Choroid plexus epithelial cell (primary cell): ENCODE measurements around the gene CLEC2D.
"Not testable (repeated sequence)": the region's sequence is repeated elsewhere in the genome, so short reads cannot be mapped to it uniquely, and the experiment has no call there.

Experiments used
- DNase-seq: peaks from one replicate; pipeline ENCODE4 v3.0.0-alpha.2; 2010; ENCODE audit warnings: low read depth
- H3K4me3 ChIP-seq: 2 replicates; pipeline ENCODE4 v1.5.1; 2011; ENCODE audit warnings: low read depth, mild to moderate bottlenecking, control low read depth, low read length, moderate library complexity
- CTCF ChIP-seq: conservative IDR thresholded peaks from 2 replicates; pipeline ENCODE4 v1.5.1; 2011; ENCODE audit warnings: low read depth, mild to moderate bottlenecking, control low read depth, inconsistent platforms, low read length, moderate library complexity

CLEC2D gene

GRCh38 chr12:9673404-9674225 lies 4.1 kb downstream of the CLEC2D start:
- H3K4me3 ChIP-seq: no peak overlapping the region
- no peak for TF ChIP-seq CTCF
- peak; percentile 93 for DNase-seq

DNA sequence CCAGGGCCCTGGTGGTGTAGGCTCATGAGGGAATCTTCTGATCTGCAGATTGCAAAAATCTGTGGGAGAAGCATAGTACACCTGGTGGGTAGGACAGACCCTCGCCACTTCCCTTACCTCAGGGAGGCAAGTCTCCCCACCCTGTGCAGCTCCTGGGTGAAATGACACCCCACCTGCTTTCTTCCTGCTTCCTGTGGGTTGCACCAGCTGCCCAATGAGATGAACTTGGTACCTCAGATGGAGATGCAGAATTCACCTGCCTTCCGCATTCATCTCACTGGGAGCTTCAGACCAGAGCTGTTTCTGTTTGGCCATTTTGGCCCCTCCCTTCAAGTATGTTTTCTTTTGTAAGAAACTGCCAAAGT lies 4.7 kb downstream of the CLEC2D start:
- DNase-seq: no peak
- H3K4me3 ChIP-seq: no peak overlapping the region
- TF ChIP-seq CTCF: no peak

GRCh38 chr12:9682508-9682907 lies 13.0 kb downstream of the CLEC2D start:
- not testable (repeated sequence) for DNase-seq, H3K4me3 ChIP-seq

GRCh38 chr12:9682949-9683348 lies 13.4 kb downstream of the CLEC2D start:
- DNase-seq, H3K4me3 ChIP-seq: not testable (repeated sequence)

- not testable (repeated sequence) for DNase-seq, H3K4me3 ChIP-seq
Measured at GRCh38 chr12:9685366-9685765, 15.9 kb downstream of the CLEC2D start.

- no peak for DNase-seq
- H3K4me3 ChIP-seq: no peak overlapping the region
- TF ChIP-seq CTCF: no peak
Measured at GRCh38 chr12:9685915-9686314, 16.4 kb downstream of the CLEC2D start.

DNA sequence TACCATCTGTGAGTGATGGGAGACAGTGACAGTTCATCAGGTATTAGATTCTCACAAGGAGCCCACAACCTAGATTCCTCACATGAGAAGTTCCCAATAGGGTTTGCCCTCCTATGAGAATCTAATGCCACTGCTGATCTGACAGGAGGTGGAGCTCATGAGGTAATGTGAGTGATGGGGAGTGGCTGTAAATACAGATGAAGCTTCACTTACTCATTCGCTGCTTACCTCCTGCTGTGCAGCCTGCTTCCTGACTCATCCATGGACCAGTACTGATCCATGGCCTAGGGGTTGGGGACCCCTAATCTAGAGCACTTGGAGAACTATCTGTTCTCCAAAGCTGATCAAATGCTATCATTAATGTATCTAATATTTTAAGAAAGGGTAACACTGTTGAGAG lies 17.7 kb downstream of the CLEC2D start:
- H3K4me3 ChIP-seq: no peak overlapping the region
- DNase-seq: peak; percentile 84
- TF ChIP-seq CTCF: no peak

GRCh38 chr12:9692909-9693308 lies 23.4 kb downstream of the CLEC2D start:
- no peak for TF ChIP-seq CTCF
- H3K4me3 ChIP-seq: no peak overlapping the region
- DNase-seq: no peak
